Measurements from ENCODE around the gene SLTM. TPM values are rescaled to one million over a fixed set of nuclear protein-coding genes. Genes with fewer than 3 reads are reported as not detected.

SLTM gene
- total RNA-seq, 1 experiment from 2014 or later: 67.3 TPM

Other genes starting within 250 kb of the SLTM start
- gene ADAM10, start 184.0 kb downstream of the SLTM start, total RNA-seq (2014; rRNA removed; shearing (Covaris generic)): 54.6 and 69.8 TPM in 2 replicates
- gene MINDY2, start 162.4 kb downstream of the SLTM start, total RNA-seq (2014; rRNA removed; shearing (Covaris generic)): 7.7 and 10.3 TPM in 2 replicates
- gene RNF111, start 54.0 kb upstream of the SLTM start, total RNA-seq (2014; rRNA removed; shearing (Covaris generic)): 7.5 and 19.0 TPM in 2 replicates
- gene CCNB2, start 171.5 kb upstream of the SLTM start, total RNA-seq (2014; rRNA removed; shearing (Covaris generic)): 124 and 128 TPM in 2 replicates

Data from Daoy (cell line).